ENCODE data around the gene C10orf90.

C10orf90 gene

GRCh38 chr10:126637501-126637900, 33.0 kb downstream of the C10orf90 start:
- DNase-seq (ENCODE audit: low read depth in 2 of 2, low spot score in 1 of 2), result no peak

DNA sequence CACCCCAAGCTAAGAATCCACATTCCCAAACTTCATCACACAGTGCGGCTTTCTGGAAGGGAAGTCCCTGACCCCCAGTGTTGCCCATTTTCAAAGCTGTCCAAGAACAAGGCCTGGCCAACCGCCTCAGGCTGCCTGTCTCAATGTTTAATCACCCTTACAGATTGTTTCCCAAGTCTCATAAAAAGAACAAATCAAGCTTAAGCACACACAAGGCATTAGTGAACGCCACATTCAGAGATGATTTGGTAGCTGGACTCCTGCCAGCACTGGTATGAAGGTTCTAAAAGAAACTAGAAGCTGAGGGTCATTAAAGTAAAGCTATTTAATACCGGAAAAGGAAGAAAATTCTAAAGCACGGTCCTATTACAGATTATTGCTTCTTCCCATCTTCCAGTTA, 35.6 kb downstream of the C10orf90 start:
- DNase-seq (ENCODE audit: low read depth in 2 of 2, low spot score in 1 of 2), result no peak

GRCh38 chr10:126634347-126634746, 36.1 kb downstream of the C10orf90 start:
- DNase-seq (ENCODE audit: low read depth in 2 of 2, low spot score in 1 of 2), result no peak

- DNase-seq (ENCODE audit: low read depth in 2 of 2, low spot score in 1 of 2), result no peak
These were observed 37.8 kb downstream of the C10orf90 start for GRCh38 chr10:126632705-126633104.

DNA sequence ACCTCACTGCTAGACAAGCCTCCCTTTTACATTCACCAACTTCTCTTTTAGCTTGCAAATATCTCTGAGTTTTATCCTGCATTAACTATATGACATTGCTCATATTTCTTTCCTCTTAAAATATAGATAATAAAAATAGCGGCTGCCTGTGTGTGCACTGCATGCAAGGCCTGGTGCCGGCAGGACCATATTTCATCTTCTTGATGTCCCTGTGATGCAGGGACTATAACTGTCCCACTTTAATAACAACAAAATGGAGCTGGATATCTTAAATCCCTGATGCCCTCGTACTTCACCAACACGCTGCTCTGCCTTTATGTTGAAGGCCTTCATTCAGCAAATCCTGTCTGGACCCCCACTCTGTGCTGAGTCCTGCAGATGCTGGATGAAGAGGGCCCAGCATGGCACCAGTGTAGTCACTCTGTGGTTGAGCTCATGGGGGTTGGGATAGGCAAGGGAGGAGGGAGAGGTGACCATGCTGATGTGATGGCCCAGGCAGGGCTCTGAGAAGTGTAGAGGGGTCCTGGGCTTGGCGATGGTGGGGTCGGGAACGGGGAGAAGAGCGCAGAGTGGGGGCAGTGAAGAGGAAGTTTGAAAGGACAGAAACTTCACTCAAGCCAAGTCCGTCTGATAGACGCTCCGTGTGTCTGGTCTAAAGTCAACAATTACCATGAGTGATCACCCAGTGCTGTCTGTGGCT, 40.4 kb downstream of the C10orf90 start:
- DNase-seq (ENCODE audit: low read depth in 2 of 2, low spot score in 1 of 2), result no peak

DNA sequence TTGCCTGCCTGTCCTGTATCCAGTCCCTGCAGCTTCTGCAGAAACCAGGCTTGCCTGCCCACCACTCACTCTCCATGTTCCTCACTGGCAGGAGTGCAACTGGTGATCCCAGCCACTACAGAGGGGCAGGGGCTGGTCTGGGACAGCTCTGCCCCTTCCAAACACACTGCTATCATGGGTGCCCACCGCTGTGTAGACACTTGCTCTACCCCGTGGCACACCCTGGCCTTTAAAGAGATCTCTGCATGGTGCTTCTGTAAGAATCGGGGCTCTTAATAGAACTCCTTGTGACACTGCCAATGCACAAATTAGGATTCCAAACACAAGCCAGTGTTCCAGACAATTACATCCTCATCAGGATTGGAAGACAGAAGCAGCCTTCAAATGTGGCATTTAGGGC, 41.7 kb downstream of the C10orf90 start:
- no peak for DNase-seq (ENCODE audit: low read depth in 2 of 2, low spot score in 1 of 2)

- no peak for DNase-seq (ENCODE audit: low read depth in 2 of 2, low spot score in 1 of 2)
These were observed 48.6 kb downstream of the C10orf90 start for GRCh38 chr10:126621846-126622245.

DNA sequence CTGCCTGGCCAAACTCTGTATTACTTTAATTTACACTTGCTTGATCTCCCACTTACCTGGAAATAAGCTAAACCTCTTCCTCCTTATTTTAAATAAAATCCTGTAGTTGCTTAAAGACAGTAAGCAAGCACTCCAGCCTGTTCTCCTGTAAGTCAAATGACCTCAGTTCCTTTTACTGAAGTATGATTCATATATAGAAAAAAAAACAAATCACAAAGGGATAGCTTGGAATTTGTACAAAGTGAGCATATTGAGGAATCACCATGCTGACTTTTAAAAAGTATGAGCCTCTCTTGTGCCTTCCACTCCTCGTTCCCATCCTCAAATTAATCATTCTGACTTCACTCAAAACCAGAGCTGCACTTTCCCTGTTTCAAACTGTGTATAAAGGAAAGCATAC, 52.0 kb downstream of the C10orf90 start:
- no peak for DNase-seq (ENCODE audit: low read depth in 2 of 2, low spot score in 1 of 2)

DNA sequence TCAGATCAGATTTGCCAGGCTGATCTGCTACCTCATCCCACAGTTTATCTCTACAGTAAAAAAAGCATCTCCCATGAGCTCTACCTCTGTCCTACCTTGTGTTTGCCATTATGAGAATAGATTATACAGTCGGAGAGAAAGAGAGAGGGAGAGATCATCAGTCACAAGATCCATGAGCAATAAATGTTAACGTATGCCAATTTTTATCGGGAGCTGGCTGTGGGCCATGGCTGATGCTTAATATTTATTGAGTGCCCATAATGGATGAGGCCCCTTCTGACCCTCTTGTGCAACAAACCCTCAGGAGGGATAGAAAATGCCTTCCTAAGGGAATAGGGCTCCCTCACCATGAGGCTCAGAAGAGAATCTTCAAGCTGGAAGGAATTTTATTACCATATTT, 52.8 kb downstream of the C10orf90 start:
- DNase-seq (ENCODE audit: low read depth in 2 of 2, low spot score in 1 of 2), result no peak

DNA sequence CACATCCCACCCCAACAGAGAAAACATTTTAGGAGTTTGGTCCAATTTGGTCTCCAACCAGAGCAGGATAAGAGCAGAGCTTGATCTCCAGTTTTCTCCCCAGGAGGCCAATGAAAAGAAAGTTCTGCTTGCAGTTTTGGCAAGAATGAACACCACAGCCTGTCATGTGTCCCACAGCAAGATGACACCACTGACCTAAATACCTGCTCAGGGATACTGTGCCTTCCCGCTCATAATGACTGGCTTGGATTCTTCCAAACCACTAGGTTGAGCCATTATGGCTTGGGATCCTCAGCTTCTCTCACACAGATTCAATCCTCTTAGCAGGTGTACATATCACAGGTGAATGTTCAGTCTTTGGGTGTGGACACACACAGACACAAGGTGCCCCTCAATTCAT, 53.3 kb downstream of the C10orf90 start:
- no peak for DNase-seq (ENCODE audit: low read depth in 2 of 2, low spot score in 1 of 2)

GRCh38 chr10:126616737-126617136, 53.8 kb downstream of the C10orf90 start:
- DNase-seq (ENCODE audit: low read depth in 2 of 2, low spot score in 1 of 2), result no peak

- DNase-seq (ENCODE audit: low read depth in 2 of 2, low spot score in 1 of 2), result no peak
These were observed 59.2 kb downstream of the C10orf90 start for GRCh38 chr10:126611303-126611702.

- no peak for DNase-seq (ENCODE audit: low read depth in 2 of 2, low spot score in 1 of 2)
These were observed 60.9 kb downstream of the C10orf90 start for GRCh38 chr10:126609566-126609965.

DNA sequence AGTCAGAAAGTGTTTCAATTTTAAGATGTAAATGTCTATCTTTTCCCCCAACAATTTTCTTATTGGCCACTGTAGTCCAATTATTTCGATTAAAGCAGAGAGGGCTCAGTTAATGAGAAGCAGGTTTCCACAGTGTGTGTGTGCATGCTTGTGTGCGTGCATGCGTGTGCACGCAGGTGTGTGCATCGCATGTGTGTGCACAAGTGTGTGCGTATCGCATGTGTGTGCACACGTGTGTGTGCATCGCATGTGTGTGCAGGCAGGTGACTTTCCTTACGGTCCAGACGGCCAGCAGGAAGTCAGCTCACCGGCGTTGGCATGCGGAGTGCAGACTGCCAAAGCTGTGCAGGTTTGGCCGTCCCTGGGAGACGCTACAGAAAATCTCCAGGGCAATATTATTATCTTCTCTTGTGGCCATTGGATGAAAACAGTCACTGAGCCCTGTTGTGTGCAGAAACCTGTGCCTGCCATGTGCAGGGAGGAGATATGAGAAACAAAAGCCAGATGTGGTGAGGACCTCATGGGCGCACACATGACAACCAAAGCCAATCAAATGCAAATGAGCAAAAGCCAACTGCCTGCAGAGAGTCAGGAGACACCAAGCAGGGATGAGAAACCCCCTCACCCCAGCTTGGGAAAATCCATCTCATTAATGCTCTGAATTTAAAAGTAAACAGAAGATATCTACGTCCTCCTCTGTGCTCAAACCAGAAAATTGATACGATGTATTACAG, 70.4 kb downstream of the C10orf90 start:
- no peak for DNase-seq (ENCODE audit: low read depth in 2 of 2, low spot score in 1 of 2)

- DNase-seq (ENCODE audit: low read depth in 2 of 2, low spot score in 1 of 2), result no peak
These were observed 72.5 kb downstream of the C10orf90 start for GRCh38 chr10:126598009-126598408.

- DNase-seq (ENCODE audit: low read depth in 2 of 2, low spot score in 1 of 2), result no peak
These were observed 73.3 kb downstream of the C10orf90 start for GRCh38 chr10:126597211-126597610.

- DNase-seq (ENCODE audit: low read depth in 2 of 2, low spot score in 1 of 2), result no peak
These were observed 73.9 kb downstream of the C10orf90 start for GRCh38 chr10:126596472-126597016.

- no peak for DNase-seq (ENCODE audit: low read depth in 2 of 2, low spot score in 1 of 2)
These were observed 75.3 kb downstream of the C10orf90 start for GRCh38 chr10:126595160-126595559.

DNA sequence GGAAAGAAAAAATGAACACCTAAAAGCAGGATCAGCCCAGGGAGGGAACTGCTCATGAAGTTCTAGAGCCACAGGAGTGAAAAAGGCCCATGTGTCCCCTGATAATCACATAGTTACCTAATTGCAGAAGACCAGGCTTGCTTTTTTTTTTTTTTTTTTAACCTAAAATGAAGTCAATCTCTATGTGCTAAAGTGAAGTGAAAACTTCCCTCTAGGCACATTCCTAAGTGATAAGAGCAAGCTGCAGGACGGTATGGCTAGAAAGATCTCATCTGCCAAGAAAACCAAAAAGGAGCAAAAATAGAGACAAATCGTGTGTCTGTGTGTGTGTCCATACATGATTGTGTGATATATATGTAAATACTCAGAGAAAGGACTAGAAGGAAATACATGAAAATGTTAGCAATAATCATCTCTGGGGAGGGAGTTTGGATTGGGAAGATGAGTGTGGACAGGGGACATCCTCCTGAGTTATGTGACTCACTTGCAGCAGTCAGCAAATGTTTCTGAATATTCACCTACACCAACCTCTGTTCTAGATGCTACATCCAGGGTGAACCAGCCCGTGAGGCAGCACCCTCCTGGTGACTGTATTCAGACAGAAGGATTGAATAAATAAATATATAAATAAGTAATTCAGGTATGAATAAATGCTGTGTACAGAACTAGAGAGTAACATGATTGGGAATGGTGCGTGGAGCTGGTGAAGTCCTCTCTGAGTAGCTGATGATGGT, 76.4 kb downstream of the C10orf90 start:
- DNase-seq (ENCODE audit: low read depth in 2 of 2, low spot score in 1 of 2), result no peak

- DNase-seq (ENCODE audit: low read depth in 2 of 2, low spot score in 1 of 2), result no peak
These were observed 77.6 kb downstream of the C10orf90 start for GRCh38 chr10:126592901-126593300.

- DNase-seq (ENCODE audit: low read depth in 2 of 2, low spot score in 1 of 2), result no peak
These were observed 82.5 kb downstream of the C10orf90 start for GRCh38 chr10:126588024-126588423.

GRCh38 chr10:126586878-126587277, 83.6 kb downstream of the C10orf90 start:
- no peak for DNase-seq (ENCODE audit: low read depth in 2 of 2, low spot score in 1 of 2)

Measured in stimulated activated CD8-positive, alpha-beta memory T cell treated with anti-CD3 and anti-CD28 coated beads, Interleukin-4, amount 100 ng/mL, for 4 hours (primary cell).